MCF 10A (cell line): ENCODE results near the gene REX1BD. TPM values are rescaled to one million over a fixed set of nuclear protein-coding genes. Genes with fewer than 3 reads are reported as not detected.
A peak's percentile ranks its signal among the peaks of the same experiment; 100 is the strongest.

Experiments used
- BruUV-seq: library from RNA; stranded (reverse); fragments of 400-500 nt; replicated peaks from 2 replicates; lab custom pipeline; 2021; lab: Mats Ljungman, UMichigan
- CTCF ChIA-PET: fragments of 300-600 bp; sonication (Branson Sonifier 250); formaldehyde crosslinking; extraction: SDS; loops from one replicate; lab custom pipeline; 2021; ENCODE audit warnings: antibody characterized with exemption, inconsistent platforms; lab: Yijun Ruan, JAX
- POLR2A ChIA-PET: fragments of 300-600, 350-650 bp; sonication (Branson Sonifier 250); formaldehyde crosslinking; extraction: SDS; loops from one replicate; lab custom pipeline; 2020; ENCODE audit warnings: antibody characterized with exemption, inconsistent platforms; lab: Yijun Ruan, JAX
- DNase-seq: peaks from one replicate; pipeline ENCODE4 v3.0.0-alpha.2; 2018; ENCODE audit not compliant: unreplicated experiment
- H3K27ac Mint-ChIP-seq: one replicate; pipeline ENCODE4 v1.8.0; 2022; ENCODE audit warnings: mild to moderate bottlenecking, low read depth, mixed read lengths; ENCODE audit not compliant: unreplicated experiment
- H3K27me3 Mint-ChIP-seq: one replicate; pipeline ENCODE4 v1.8.0; 2022; ENCODE audit warnings: mixed read lengths; ENCODE audit not compliant: insufficient read depth, unreplicated experiment
- H3K36me3 Mint-ChIP-seq: one replicate; pipeline ENCODE4 v1.8.0; 2022; ENCODE audit warnings: mild to moderate bottlenecking, moderate library complexity, mixed read lengths; ENCODE audit not compliant: insufficient read depth, unreplicated experiment
- H3K4me1 Mint-ChIP-seq: one replicate; pipeline ENCODE4 v1.8.0; 2022; ENCODE audit warnings: mixed read lengths; ENCODE audit not compliant: insufficient read depth, unreplicated experiment
- H3K4me3 Mint-ChIP-seq: one replicate; pipeline ENCODE4 v1.8.0; 2022; ENCODE audit warnings: mild to moderate bottlenecking, moderate library complexity, mixed read lengths; ENCODE audit not compliant: unreplicated experiment
- H3K9me3 Mint-ChIP-seq: one replicate; pipeline ENCODE4 v1.8.0; 2022; ENCODE audit warnings: mixed read lengths; ENCODE audit not compliant: unreplicated experiment
- intact Hi-C: fragments of 100-400 bp; cut with micrococcal nuclease; formaldehyde crosslinking; loops from 2 replicates; pipeline ENCODE4 v1.14.1; 2022
- total RNA-seq: library from RNA; stranded (reverse); gene quantifications from 2 replicates; pipeline ENCODE4 v1.2.3, GENCODE V29; 2022
- TF ChIP-seq, protein P1 (sequence below): fragments of 200-600 bp; IDR thresholded peaks from one replicate; pipeline ENCODE4 v1.8.0; 2022; ENCODE audit warnings: antibody characterized with exemption, mild to moderate bottlenecking; ENCODE audit not compliant: unreplicated experiment

REX1BD gene
- total RNA-seq, 1 experiment from 2014 or later, result 49.3 TPM

DNA sequence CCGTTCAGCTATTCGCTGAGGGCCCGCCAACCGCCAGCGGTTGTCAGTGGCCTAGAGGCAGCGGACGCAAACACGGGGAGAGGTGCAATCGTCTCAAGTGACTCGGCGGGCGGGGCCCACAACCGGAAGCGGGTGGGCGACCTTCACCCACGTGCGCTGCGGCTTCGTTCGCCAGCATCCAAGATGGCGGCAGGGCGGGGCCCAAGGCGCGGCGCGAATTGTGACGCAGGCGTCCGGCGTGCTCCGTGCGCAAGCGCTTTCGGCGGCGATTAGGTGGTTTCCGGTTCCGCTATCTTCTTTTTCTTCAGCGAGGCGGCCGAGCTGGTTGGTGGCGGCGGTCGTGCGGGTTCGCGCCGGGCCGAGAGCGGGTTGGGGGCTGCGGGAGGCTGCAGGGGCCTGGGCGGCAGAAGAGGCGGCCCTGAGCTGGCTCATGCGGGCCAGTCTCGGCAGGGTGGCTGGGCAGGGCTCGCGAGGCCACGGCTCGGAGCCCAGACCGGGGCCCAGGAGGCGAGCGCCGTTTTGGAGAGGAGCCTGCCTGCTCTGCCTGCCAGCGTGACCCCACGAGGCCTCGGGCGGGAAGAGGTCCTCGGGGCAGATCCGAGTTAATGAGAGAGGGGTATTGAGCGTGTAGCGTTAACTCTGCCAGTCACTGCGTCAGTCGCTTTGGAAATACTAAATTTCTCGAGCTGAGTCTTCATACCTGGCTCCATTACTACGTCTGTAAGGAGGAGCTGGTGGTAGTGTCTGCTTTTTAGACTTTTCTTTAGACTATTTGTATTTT is 16.8 kb upstream of the REX1BD start, which contains the start of gene UBA52:
UBA52 (plus strand) TSS at position 294 of the 781 bp plus-strand sequence. CDS start 1,444 bp downstream, outside the sequence.
- TF ChIP-seq, protein P1, sequence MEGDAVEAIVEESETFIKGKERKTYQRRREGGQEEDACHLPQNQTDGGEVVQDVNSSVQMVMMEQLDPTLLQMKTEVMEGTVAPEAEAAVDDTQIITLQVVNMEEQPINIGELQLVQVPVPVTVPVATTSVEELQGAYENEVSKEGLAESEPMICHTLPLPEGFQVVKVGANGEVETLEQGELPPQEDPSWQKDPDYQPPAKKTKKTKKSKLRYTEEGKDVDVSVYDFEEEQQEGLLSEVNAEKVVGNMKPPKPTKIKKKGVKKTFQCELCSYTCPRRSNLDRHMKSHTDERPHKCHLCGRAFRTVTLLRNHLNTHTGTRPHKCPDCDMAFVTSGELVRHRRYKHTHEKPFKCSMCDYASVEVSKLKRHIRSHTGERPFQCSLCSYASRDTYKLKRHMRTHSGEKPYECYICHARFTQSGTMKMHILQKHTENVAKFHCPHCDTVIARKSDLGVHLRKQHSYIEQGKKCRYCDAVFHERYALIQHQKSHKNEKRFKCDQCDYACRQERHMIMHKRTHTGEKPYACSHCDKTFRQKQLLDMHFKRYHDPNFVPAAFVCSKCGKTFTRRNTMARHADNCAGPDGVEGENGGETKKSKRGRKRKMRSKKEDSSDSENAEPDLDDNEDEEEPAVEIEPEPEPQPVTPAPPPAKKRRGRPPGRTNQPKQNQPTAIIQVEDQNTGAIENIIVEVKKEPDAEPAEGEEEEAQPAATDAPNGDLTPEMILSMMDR, result no peak

GRCh38 chr19:18574691-18575291 is 13.8 kb upstream of the REX1BD start:
- ChIA-PET CTCF (no interaction called here), POLR2A (no interaction called here)
- no TSS peak for BruUV-seq
- H3K27ac Mint-ChIP-seq, result no peak overlapping the region
- TF ChIP-seq, protein P1, result no peak
- no peaks in the 10 kb centered on the region for H3K27me3 Mint-ChIP-seq
- intact Hi-C loops, result no loop called here
- peaks cover 9% of the 10 kb centered on the region for H3K4me1 Mint-ChIP-seq
- peaks cover 66% of the 10 kb centered on the region for H3K36me3 Mint-ChIP-seq
- DNase-seq, result no peak
- no peak overlapping the region for H3K4me3 Mint-ChIP-seq
- no peaks in the 10 kb centered on the region for H3K9me3 Mint-ChIP-seq

More for the DNA sequence above, 16.8 kb upstream of the REX1BD start, which contains the start of gene UBA52:
- intact Hi-C loops, result loop anchor here (1.0 to 2.0 kb wide), 2 partner anchors 49 to 103 kb away; partner anchors contain the start of gene ELL
- Mint-ChIP-seq H3K9me3 (no peaks in the 10 kb centered on the region), H3K4me1 (peaks cover 9% of the 10 kb centered on the region), H3K27ac (peak within 1 kb of the TSS; percentile 98), H3K4me3 (peak within 1 kb of the TSS; percentile 87), H3K27me3 (no peaks in the 10 kb centered on the region), H3K36me3 (peaks cover 81% of the 10 kb centered on the region)
- ChIA-PET POLR2A (interaction anchor here (0.6 to 4.8 kb wide), 49 partner anchors 9 to 1560 kb away, joined by 3 to 106 read pairs (median 4); partner anchors contain the start of genes COPE, CRTC1, DDX49 and ELL), CTCF (interaction anchor here (0.6 to 3.5 kb wide), 19 partner anchors 10 to 259 kb away, joined by 3 to 27 read pairs (median 3); partner anchors contain the start of genes ELL and REX1BD)
- peak; percentile 99 for DNase-seq
- TSS peak; percentile 58 for BruUV-seq

- TF ChIP-seq, protein P1, result no peak
- intact Hi-C loops, result no loop called here
- BruUV-seq, result no TSS peak
- H3K36me3 Mint-ChIP-seq, result peaks cover 64% of the 10 kb centered on the region
- no peaks in the 10 kb centered on the region for H3K27me3 Mint-ChIP-seq
- peaks cover 9% of the 10 kb centered on the region for H3K4me1 Mint-ChIP-seq
- ChIA-PET CTCF (interaction anchor here (0.6 to 1.9 kb wide), 5 partner anchors 11 to 126 kb away, joined by 3 to 12 read pairs (median 4); partner anchors contain the start of gene REX1BD), POLR2A (no interaction called here)
- no peak overlapping the region for H3K27ac Mint-ChIP-seq
- DNase-seq, result no peak
- no peak overlapping the region for H3K4me3 Mint-ChIP-seq
- H3K9me3 Mint-ChIP-seq, result no peaks in the 10 kb centered on the region
These were observed 12.2 kb upstream of the REX1BD start for GRCh38 chr19:18576383-18576782.
